ENCODE data around the gene TPRG1. TPM values are rescaled to one million over a fixed set of nuclear protein-coding genes. Genes with fewer than 3 reads are reported as not detected.

TPRG1 gene
- total RNA-seq, 1 donor from 2014 or later, result 11.6 TPM

GRCh38 chr3:189236352-189236751, 64.6 kb downstream of the TPRG1 start:
- no peaks in the 10 kb centered on the region for H3K4me1 Mint-ChIP-seq (ENCODE audit: unreplicated experiment)
- TF ChIP-seq CTCF (conservative IDR thresholded peaks at IDR 0.05), result no peak
- no peak overlapping the region for H3K27ac Mint-ChIP-seq
- H3K9me3 Mint-ChIP-seq, result peaks cover 6% of the 10 kb centered on the region
- H3K27me3 Mint-ChIP-seq, result peaks cover 12% of the 10 kb centered on the region
- DNase-seq (ENCODE audit: extremely low spot score, unreplicated experiment), result no peak
- H3K36me3 Mint-ChIP-seq, result no peaks in the 10 kb centered on the region
- no peak overlapping the region for H3K4me3 Mint-ChIP-seq

GRCh38 chr3:189237526-189237925, 65.8 kb downstream of the TPRG1 start:
- no peak for DNase-seq (ENCODE audit: extremely low spot score, unreplicated experiment)
- H3K27me3 Mint-ChIP-seq, result peaks cover 12% of the 10 kb centered on the region
- H3K9me3 Mint-ChIP-seq, result peaks cover 6% of the 10 kb centered on the region
- no peaks in the 10 kb centered on the region for H3K4me1 Mint-ChIP-seq (ENCODE audit: unreplicated experiment)
- no peak for TF ChIP-seq CTCF (conservative IDR thresholded peaks at IDR 0.05)
- no peaks in the 10 kb centered on the region for H3K36me3 Mint-ChIP-seq
- no peak overlapping the region for H3K4me3 Mint-ChIP-seq
- H3K27ac Mint-ChIP-seq, result no peak overlapping the region

GRCh38 chr3:189238071-189238470, 66.3 kb downstream of the TPRG1 start:
- Mint-ChIP-seq H3K9me3 (peaks cover 6% of the 10 kb centered on the region), H3K27me3 (peaks cover 12% of the 10 kb centered on the region), H3K4me3 (no peak overlapping the region), H3K4me1 (ENCODE audit: unreplicated experiment) (no peaks in the 10 kb centered on the region), H3K27ac (no peak overlapping the region), H3K36me3 (no peaks in the 10 kb centered on the region)
- DNase-seq (ENCODE audit: extremely low spot score, unreplicated experiment), result no peak
- no peak for TF ChIP-seq CTCF (conservative IDR thresholded peaks at IDR 0.05)

GRCh38 chr3:189239616-189240015, 67.8 kb downstream of the TPRG1 start:
- no peak for DNase-seq (ENCODE audit: extremely low spot score, unreplicated experiment)
- Mint-ChIP-seq H3K9me3 (peaks cover 11% of the 10 kb centered on the region), H3K4me1 (ENCODE audit: unreplicated experiment) (no peaks in the 10 kb centered on the region), H3K27me3 (peaks cover 12% of the 10 kb centered on the region), H3K27ac (no peak overlapping the region), H3K4me3 (no peak overlapping the region), H3K36me3 (peaks cover 4% of the 10 kb centered on the region)
- TF ChIP-seq CTCF (conservative IDR thresholded peaks at IDR 0.05), result no peak

GRCh38 chr3:189249987-189250386, 78.2 kb downstream of the TPRG1 start:
- peaks cover 9% of the 10 kb centered on the region for H3K9me3 Mint-ChIP-seq
- no peak overlapping the region for H3K27ac Mint-ChIP-seq
- peaks cover 4% of the 10 kb centered on the region for H3K36me3 Mint-ChIP-seq
- H3K4me3 Mint-ChIP-seq, result no peak overlapping the region
- DNase-seq (ENCODE audit: extremely low spot score, unreplicated experiment), result no peak
- H3K27me3 Mint-ChIP-seq, result no peaks in the 10 kb centered on the region
- no peak for TF ChIP-seq CTCF (conservative IDR thresholded peaks at IDR 0.05)
- H3K4me1 Mint-ChIP-seq (ENCODE audit: unreplicated experiment), result peaks cover 3% of the 10 kb centered on the region

- no peaks in the 10 kb centered on the region for H3K4me1 Mint-ChIP-seq (ENCODE audit: unreplicated experiment)
- no peak for TF ChIP-seq CTCF (conservative IDR thresholded peaks at IDR 0.05)
- H3K4me3 Mint-ChIP-seq, result no peak overlapping the region
- no peak overlapping the region for H3K27ac Mint-ChIP-seq
- peaks cover 4% of the 10 kb centered on the region for H3K36me3 Mint-ChIP-seq
- H3K9me3 Mint-ChIP-seq, result peaks cover 9% of the 10 kb centered on the region
- peaks cover 8% of the 10 kb centered on the region for H3K27me3 Mint-ChIP-seq
- DNase-seq (ENCODE audit: extremely low spot score, unreplicated experiment), result no peak
These were observed 86.5 kb downstream of the TPRG1 start for GRCh38 chr3:189258261-189258660.
